HEK293 (cell line): Measurements from ENCODE around the gene EXOC2.

Experiments used
- CTCF ChIP-seq: fragments of 450-650 bp; formaldehyde crosslinking; IDR thresholded peaks from 2 replicates; pipeline ENCODE4 v1.5.1; 2016; ENCODE audit warnings: missing biosample characterization, missing genetic modification characterization
- PRDM1 ChIP-seq: fragments of 450-650 bp; formaldehyde crosslinking; IDR thresholded peaks from 2 replicates; pipeline ENCODE4; 2016; ENCODE audit warnings: missing biosample characterization, missing genetic modification characterization
- REST ChIP-seq: fragments of 450-650 bp; formaldehyde crosslinking; IDR thresholded peaks from 2 replicates; pipeline ENCODE4 v1.5.1; 2016; ENCODE audit warnings: missing biosample characterization, missing genetic modification characterization
- ZFP41 ChIP-seq: fragments of 450-650 bp; formaldehyde crosslinking; IDR thresholded peaks from 2 replicates; pipeline ENCODE4 v1.5.1; 2016; ENCODE audit warnings: missing biosample characterization, missing genetic modification characterization, borderline replicate concordance
- ZNF121 ChIP-seq: fragments of 450-650 bp; formaldehyde crosslinking; IDR thresholded peaks from 2 replicates; pipeline ENCODE4 v1.5.1; 2016; ENCODE audit warnings: missing biosample characterization, missing genetic modification characterization
- ZNF24 ChIP-seq: fragments of 450-650 bp; formaldehyde crosslinking; IDR thresholded peaks from 2 replicates; pipeline ENCODE4 v1.5.1; 2016; ENCODE audit warnings: missing biosample characterization, missing genetic modification characterization
- ZNF280C ChIP-seq: fragments of 450-650 bp; formaldehyde crosslinking; IDR thresholded peaks from 2 replicates; pipeline ENCODE4 v1.5.1; 2016; ENCODE audit warnings: missing biosample characterization, missing genetic modification characterization
- ZNF354C ChIP-seq: fragments of 450-650 bp; formaldehyde crosslinking; IDR thresholded peaks from 2 replicates; pipeline ENCODE4 v1.5.1; 2016; ENCODE audit warnings: missing biosample characterization, missing genetic modification characterization, low read depth, borderline replicate concordance
- ZNF449 ChIP-seq: fragments of 450-650 bp; formaldehyde crosslinking; IDR thresholded peaks from 2 replicates; pipeline ENCODE4 v1.5.1; 2017; ENCODE audit warnings: missing biosample characterization, mild to moderate bottlenecking, missing genetic modification characterization, moderate library complexity
- ZNF518A ChIP-seq: fragments of 450-650 bp; formaldehyde crosslinking; conservative IDR thresholded peaks from 2 replicates; pipeline ENCODE4 v1.5.1; 2016; ENCODE audit warnings: low read depth, missing biosample characterization, missing genetic modification characterization

- TF ChIP-seq CTCF (tag by site-specific recombination) (no peak), ZNF354C (tag by site-specific recombination) (no peak), REST (no peak), PRDM1 (tag by site-specific recombination) (no peak), ZNF121 (tag by site-specific recombination) (no peak), ZNF518A (tag by site-specific recombination) (no peak), ZFP41 (tag by site-specific recombination) (no peak), ZNF24 (tag by site-specific recombination) (no peak), ZNF449 (tag by site-specific recombination) (no peak), ZNF280C (tag by site-specific recombination) (no peak)
Observed at GRCh38 chr6:593907-594212, 99.1 kb downstream of the EXOC2 start.
